Endothelial cell of umbilical vein (primary cell): ENCODE data around the gene CAMK2N1. TPM values are rescaled to one million over a fixed set of nuclear protein-coding genes. Genes with fewer than 3 reads are reported as not detected.
A peak's percentile ranks its signal among the peaks of the same experiment; 100 is the strongest.

Source experiments
- BruUV-seq: library from RNA; stranded (reverse); fragments of 400-500 nt; replicated peaks from 2 replicates; lab custom pipeline; 2021; lab: Mats Ljungman, UMichigan
- CTCF ChIA-PET: fragments of 300-600, 350-600 bp; sonication (Branson Sonifier 250); formaldehyde crosslinking; loops from one replicate; lab custom pipeline; 2021; ENCODE audit warnings: antibody characterized with exemption, inconsistent platforms; lab: Charles Lee
- POLR2A ChIA-PET: fragments of 300-600, 350-600 bp; sonication (Branson Sonifier 250); formaldehyde crosslinking; loops from one replicate; lab custom pipeline; 2021; ENCODE audit warnings: antibody characterized with exemption, inconsistent platforms; lab: Charles Lee
- DNase-seq: peaks from one replicate; pipeline ENCODE4 v3.0.0-alpha.2; 2011; ENCODE audit warnings: low read depth, low spot score
- FAIRE-seq: peaks from 2 replicates; lab custom pipeline; 2011; peaks lifted over from hg19 to GRCh38; lab: Jason Lieb, UNC
- H2AFZ ChIP-seq: 2 replicates; pipeline ENCODE4 v1.6.0; 2012; ENCODE audit warnings: low read depth, low read length, control low read depth, inconsistent platforms
- H3K27ac ChIP-seq: 2 replicates; pipeline ENCODE4 v1.5.1; 2011; ENCODE audit warnings: low read depth, mild to moderate bottlenecking, control low read depth, low read length, moderate library complexity; ENCODE audit not compliant: insufficient read depth
- H3K27me3 ChIP-seq, 2 experiments: 2 replicates each; pipeline versions ENCODE4 v1.6.0 to v1.6.1; 2011; ENCODE audit warnings: low read length in 2 of 2, mixed read lengths in 1 of 2; ENCODE audit not compliant: control insufficient read depth in 2 of 2, insufficient read depth in 2 of 2
- H3K36me3 ChIP-seq, 2 experiments: 2 replicates in 1 of 2; 3 replicates in 1 of 2; pipeline ENCODE4 v1.5.1; 2011; ENCODE audit warnings: low read length in 2 of 2, mild to moderate bottlenecking in 1 of 2, moderate library complexity in 1 of 2; ENCODE audit not compliant: control insufficient read depth in 2 of 2, insufficient read depth in 2 of 2; ENCODE audit errors: extremely low read depth in 1 of 2
- H3K4me1 ChIP-seq: 3 replicates; pipeline ENCODE4 v1.5.1; 2011; ENCODE audit warnings: mild to moderate bottlenecking, low read length; ENCODE audit not compliant: control insufficient read depth, insufficient read depth; ENCODE audit errors: extremely low read depth
- H3K4me2 ChIP-seq: 2 replicates; pipeline ENCODE4 v1.6.1; 2011; ENCODE audit warnings: low read length, control low read depth, mixed read lengths; ENCODE audit not compliant: insufficient read depth
- H3K4me3 ChIP-seq, 3 experiments: fragments of 200-600 bp in 1 of 3; sonication (generic), shearing (Covaris generic) in 1 of 3; replicated peaks in 1 of 3; 2 replicates each; pipeline ENCODE4 v1.5.1; 2011 to 2016; ENCODE audit warnings: control low read depth in 3 of 3, low read length in 3 of 3, mild to moderate bottlenecking in 2 of 3, inconsistent platforms in 1 of 3, low read depth in 1 of 3, moderate library complexity in 1 of 3; ENCODE audit not compliant: insufficient read depth in 1 of 3
- H3K79me2 ChIP-seq: 2 replicates; pipeline ENCODE4 v1.6.0; 2012; ENCODE audit warnings: low read length, inconsistent platforms; ENCODE audit not compliant: control insufficient read depth, insufficient read depth
- H3K9ac ChIP-seq: replicated peaks from 2 replicates; pipeline ENCODE3; 2011; ENCODE audit warnings: low read length, control low read depth; ENCODE audit not compliant: insufficient read depth; ENCODE audit errors: extremely low read depth
- H3K9me1 ChIP-seq: replicated peaks from 3 replicates; pipeline ENCODE4 v1.6.0; 2011; ENCODE audit warnings: mild to moderate bottlenecking, low read length; ENCODE audit not compliant: control insufficient read depth, insufficient read depth; ENCODE audit errors: extremely low read depth
- H3K9me3 ChIP-seq: replicated peaks from 2 replicates; pipeline ENCODE4 v1.5.1; 2012; ENCODE audit warnings: low read length, inconsistent platforms; ENCODE audit not compliant: control insufficient read depth, insufficient read depth
- H4K20me1 ChIP-seq: replicated peaks from 2 replicates; pipeline ENCODE3; 2011; ENCODE audit warnings: mild to moderate bottlenecking, low read length; ENCODE audit not compliant: control insufficient read depth, insufficient read depth; ENCODE audit errors: extremely low read depth
- EZH2 ChIP-seq: IDR thresholded peaks from 2 replicates; pipeline ENCODE4 v1.6.1; 2012; ENCODE audit warnings: borderline replicate concordance, low read depth, mild to moderate bottlenecking, moderate library complexity, low read length, inconsistent platforms; ENCODE audit not compliant: severe bottlenecking
- FOS ChIP-seq: IDR thresholded peaks from 2 replicates; pipeline ENCODE4 v1.6.1; 2011; ENCODE audit warnings: mild to moderate bottlenecking, low read length, moderate library complexity, borderline replicate concordance; ENCODE audit not compliant: insufficient read depth
- GATA2 ChIP-seq: IDR thresholded peaks from 2 replicates; pipeline ENCODE4 v1.7.0; 2011; ENCODE audit warnings: low read depth, mild to moderate bottlenecking, moderate library complexity, mixed read lengths, low read length; ENCODE audit not compliant: insufficient read length, insufficient read depth
- JUN ChIP-seq: IDR thresholded peaks from 2 replicates; pipeline ENCODE4 v1.6.1; 2011; ENCODE audit warnings: borderline replicate concordance, low read depth; ENCODE audit not compliant: insufficient read length, insufficient read depth
- MYC ChIP-seq: IDR thresholded peaks from one replicate; pipeline ENCODE4 v1.6.1; 2011; ENCODE audit warnings: mild to moderate bottlenecking, low read depth, low read length
- POLR2A ChIP-seq: IDR thresholded peaks from 2 replicates; pipeline ENCODE4 v1.6.1; 2012; ENCODE audit warnings: low read depth, mild to moderate bottlenecking, control low read depth, low read length
- POLR2AphosphoS5 ChIP-seq: IDR thresholded peaks from 2 replicates; pipeline ENCODE4 v1.6.1; 2012; ENCODE audit warnings: low read depth, mild to moderate bottlenecking, control low read depth, low read length, moderate library complexity; ENCODE audit not compliant: insufficient read depth
- dilution Hi-C: fragments of 300-500 bp; cut with MboI; formaldehyde crosslinking; loops from one replicate; pipeline ENCODE4 v1.15.0; 2019; ENCODE audit warnings: low sequenced_read_pairs; ENCODE audit not compliant: extremely low pct_ligation_motif_present
- intact Hi-C: fragments of 100-400 bp; cut with micrococcal nuclease; formaldehyde crosslinking; loops from one replicate; pipeline ENCODE4 v1.10.0; 2022
- polyA plus RNA-seq, 4 experiments: library from polyadenylated mRNA; depleted of rRNA in 3 of 4; stranded (reverse) in 3 of 4; unstranded in 1 of 4; fragments of >200 nt; gene quantifications; 2 replicates each; pipeline versions ENCODE4 v1.2.1 to v1.2.3, GENCODE V29; 2011 to 2012; ENCODE audit warnings: missing spikeins in 1 of 4
- total RNA-seq: library from RNA; stranded (reverse); gene quantifications from 2 replicates; pipeline ENCODE4 v1.2.3, GENCODE V29; 2021

Gene CAMK2N1
- total and polyA plus RNA-seq, 2 donors (not counting 3 experiments of a cell fraction or from before 2014, with no cell fraction given), result 3.3 to 18.3 TPM

- no peaks in the 10 kb centered on the region for H3K9me1 ChIP-seq
- BruUV-seq, result TSS peak; percentile 72
- H2AFZ ChIP-seq, result no peak overlapping the region
- peak; percentile 31 for TF ChIP-seq POLR2AphosphoS5
- TF ChIP-seq FOS, result peak; percentile 66
- peak; percentile 20 for TF ChIP-seq JUN
- TF ChIP-seq EZH2, result no peak
- no peak for TF ChIP-seq POLR2A
- peak; percentile 76 for TF ChIP-seq GATA2
- no peak for TF ChIP-seq MYC
- intact Hi-C loops (loop anchor here (1.0 to 10.0 kb wide), 6 partner anchors 8 to 729 kb away; partner anchors contain the start of genes CAMK2N1, MUL1 and OTUD3), dilution Hi-C loops (no loop called here)
- H3K4me1 ChIP-seq, result peaks cover 23% of the 10 kb centered on the region
- ChIA-PET CTCF (interaction anchor here (0.6 to 6.7 kb wide), 28 partner anchors 11 to 613 kb away, joined by 3 to 81 read pairs (median 6); partner anchors contain the start of genes CAMK2N1, MUL1 and OTUD3), POLR2A (interaction anchor here (1.1 to 1.6 kb wide), 3 partner anchors 9 to 12 kb away, joined by 3 to 4 read pairs (median 4); partner anchors contain the start of gene CAMK2N1)
- peak overlapping the region; percentile 90 for H3K27ac ChIP-seq
- no peaks in the 10 kb centered on the region for H4K20me1 ChIP-seq
- H3K9ac ChIP-seq, result peak overlapping the region; percentile 64
- H3K36me3 ChIP-seq, result peaks cover 0 to 8% of the 10 kb centered on the region in 2 experiments
- peak overlapping the region; percentile 57 for H3K4me2 ChIP-seq
- H3K4me3 ChIP-seq, result no peak overlapping the region
- FAIRE-seq (no peak), DNase-seq (peak; percentile 87)
- no peaks in the 10 kb centered on the region for H3K9me3 ChIP-seq
- H3K79me2 ChIP-seq, result no peaks in the 10 kb centered on the region
- H3K27me3 ChIP-seq, result no peaks in the 10 kb centered on the region
Observed at GRCh38 chr1:20494609-20495311, 8.8 kb upstream of the CAMK2N1 start.
